A673 (cell line): ENCODE results near the gene SND1.

Experiments used
- EZH2 ChIP-seq: fragments of 200-600 bp; sonication (generic); IDR thresholded peaks from 2 replicates; pipeline ENCODE4 v1.6.1; 2017; ENCODE audit warnings: borderline replicate concordance, low read depth, mild to moderate bottlenecking, mixed read lengths, antibody characterized with exemption, low read length; ENCODE audit not compliant: poor library complexity, severe bottlenecking
- TF ChIP-seq, protein P1 (sequence below): fragments of 300-800, 200-600 bp; sonication (generic); conservative IDR thresholded peaks from 2 replicates; pipeline ENCODE4 v1.5.1; 2017; ENCODE audit warnings: low read depth, mild to moderate bottlenecking, antibody characterized with exemption, low read length, moderate library complexity, mixed read lengths

DNA sequence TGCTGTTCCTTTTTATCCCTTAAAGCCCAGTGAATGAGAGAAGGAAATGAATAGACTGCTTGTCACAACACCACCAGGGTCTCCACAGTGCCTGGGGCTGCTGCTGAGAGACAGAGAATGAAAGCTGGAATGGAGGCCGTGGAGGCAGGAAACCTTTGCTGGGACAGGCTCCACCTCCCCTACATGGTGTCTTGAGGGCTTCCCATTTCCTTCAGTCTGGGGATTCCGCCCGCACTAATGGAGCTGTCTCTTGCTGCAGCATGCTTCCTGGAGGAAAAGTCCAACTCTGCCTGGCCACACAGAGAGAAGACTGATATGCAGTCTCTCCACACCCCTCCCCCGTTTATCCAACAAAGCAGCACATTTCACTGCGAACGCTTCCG is 324.7 kb downstream of the SND1 start:
- TF ChIP-seq, protein P1, sequence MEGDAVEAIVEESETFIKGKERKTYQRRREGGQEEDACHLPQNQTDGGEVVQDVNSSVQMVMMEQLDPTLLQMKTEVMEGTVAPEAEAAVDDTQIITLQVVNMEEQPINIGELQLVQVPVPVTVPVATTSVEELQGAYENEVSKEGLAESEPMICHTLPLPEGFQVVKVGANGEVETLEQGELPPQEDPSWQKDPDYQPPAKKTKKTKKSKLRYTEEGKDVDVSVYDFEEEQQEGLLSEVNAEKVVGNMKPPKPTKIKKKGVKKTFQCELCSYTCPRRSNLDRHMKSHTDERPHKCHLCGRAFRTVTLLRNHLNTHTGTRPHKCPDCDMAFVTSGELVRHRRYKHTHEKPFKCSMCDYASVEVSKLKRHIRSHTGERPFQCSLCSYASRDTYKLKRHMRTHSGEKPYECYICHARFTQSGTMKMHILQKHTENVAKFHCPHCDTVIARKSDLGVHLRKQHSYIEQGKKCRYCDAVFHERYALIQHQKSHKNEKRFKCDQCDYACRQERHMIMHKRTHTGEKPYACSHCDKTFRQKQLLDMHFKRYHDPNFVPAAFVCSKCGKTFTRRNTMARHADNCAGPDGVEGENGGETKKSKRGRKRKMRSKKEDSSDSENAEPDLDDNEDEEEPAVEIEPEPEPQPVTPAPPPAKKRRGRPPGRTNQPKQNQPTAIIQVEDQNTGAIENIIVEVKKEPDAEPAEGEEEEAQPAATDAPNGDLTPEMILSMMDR: no peak
- no peak for TF ChIP-seq EZH2
